Transverse colon (tissue), 4 donors: ENCODE measurements around the gene CHURC1.

Experiments
- POLR2AphosphoS5 ChIP-seq, 3 donors: sonication (generic); formaldehyde crosslinking; IDR thresholded peaks; one replicate each; pipeline ENCODE4 v1.6.1; 2016; ENCODE audit warnings: antibody characterized with exemption in 3 of 3
- TF ChIP-seq, protein P1 (sequence below), 5 experiments: fragments of 200-600 bp in 3 of 5; fragments of 450-650 bp in 2 of 5; sonication (generic) in 3 of 5; IDR thresholded peaks; 1 replicate in 2 of 5; 2 replicates in 3 of 5; pipeline ENCODE4 v1.5.1; 2016 to 2017; ENCODE audit warnings: antibody characterized with exemption in 5 of 5, inconsistent platforms in 3 of 5, mild to moderate bottlenecking in 2 of 5, moderate library complexity in 1 of 5

DNA sequence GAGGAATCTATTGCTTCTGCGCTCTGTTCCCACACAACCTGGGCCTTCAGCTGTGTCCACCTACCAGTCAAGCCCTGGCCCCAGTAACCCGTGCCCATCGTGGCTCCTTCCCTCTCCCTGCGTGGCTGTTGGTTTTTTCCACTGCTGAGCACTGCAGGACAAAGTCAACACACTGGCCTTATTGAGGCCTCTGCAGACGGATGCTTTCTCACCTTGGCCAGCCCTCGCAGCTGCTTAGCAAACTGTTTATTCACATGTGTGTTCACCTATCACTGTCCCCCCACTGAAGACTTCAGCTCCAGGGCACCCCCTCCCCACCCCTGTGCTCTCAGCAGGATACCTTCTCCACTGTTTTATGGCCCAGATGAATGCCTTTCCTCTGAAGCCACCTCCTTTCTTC is 41.0 kb downstream of the CHURC1 start:
- TF ChIP-seq, protein P1, sequence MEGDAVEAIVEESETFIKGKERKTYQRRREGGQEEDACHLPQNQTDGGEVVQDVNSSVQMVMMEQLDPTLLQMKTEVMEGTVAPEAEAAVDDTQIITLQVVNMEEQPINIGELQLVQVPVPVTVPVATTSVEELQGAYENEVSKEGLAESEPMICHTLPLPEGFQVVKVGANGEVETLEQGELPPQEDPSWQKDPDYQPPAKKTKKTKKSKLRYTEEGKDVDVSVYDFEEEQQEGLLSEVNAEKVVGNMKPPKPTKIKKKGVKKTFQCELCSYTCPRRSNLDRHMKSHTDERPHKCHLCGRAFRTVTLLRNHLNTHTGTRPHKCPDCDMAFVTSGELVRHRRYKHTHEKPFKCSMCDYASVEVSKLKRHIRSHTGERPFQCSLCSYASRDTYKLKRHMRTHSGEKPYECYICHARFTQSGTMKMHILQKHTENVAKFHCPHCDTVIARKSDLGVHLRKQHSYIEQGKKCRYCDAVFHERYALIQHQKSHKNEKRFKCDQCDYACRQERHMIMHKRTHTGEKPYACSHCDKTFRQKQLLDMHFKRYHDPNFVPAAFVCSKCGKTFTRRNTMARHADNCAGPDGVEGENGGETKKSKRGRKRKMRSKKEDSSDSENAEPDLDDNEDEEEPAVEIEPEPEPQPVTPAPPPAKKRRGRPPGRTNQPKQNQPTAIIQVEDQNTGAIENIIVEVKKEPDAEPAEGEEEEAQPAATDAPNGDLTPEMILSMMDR (IDR thresholded peaks at IDR 0.05) = no peak
- TF ChIP-seq POLR2AphosphoS5 (IDR thresholded peaks at IDR 0.05) = no peak
